Muscle layer of colon (tissue), 2 donors: ENCODE data around the gene ARFGAP2.
A peak's percentile ranks its signal among the peaks of the same experiment; 100 is the strongest.

Experiments
- H3K27ac ChIP-seq: one replicate; pipeline ENCODE4 v1.7.0; 2013; ENCODE audit warnings: low read depth, mild to moderate bottlenecking, low read length, moderate library complexity
- H3K27me3 ChIP-seq, 2 donors: one replicate each; pipeline ENCODE4 v1.7.0; 2013; ENCODE audit warnings: low read length in 2 of 2, mild to moderate bottlenecking in 2 of 2; ENCODE audit not compliant: insufficient read depth in 2 of 2, control insufficient read depth in 1 of 2
- H3K36me3 ChIP-seq: one replicate; pipeline ENCODE4 v1.7.0; 2013; ENCODE audit warnings: mild to moderate bottlenecking, low read length; ENCODE audit not compliant: insufficient read depth
- H3K4me1 ChIP-seq: one replicate; pipeline ENCODE4 v1.7.0; 2013; ENCODE audit warnings: mild to moderate bottlenecking, low read length; ENCODE audit not compliant: insufficient read depth
- H3K4me3 ChIP-seq, 2 donors: one replicate each; pipeline ENCODE4 v1.7.0; 2013; ENCODE audit warnings: low read length in 2 of 2, low read depth in 1 of 2, mild to moderate bottlenecking in 1 of 2, moderate library complexity in 1 of 2
- H3K9ac ChIP-seq: one replicate; pipeline ENCODE4 v1.7.0; 2013; ENCODE audit warnings: low read length
- H3K9me3 ChIP-seq: one replicate; pipeline ENCODE4 v1.7.0; 2013; ENCODE audit warnings: mild to moderate bottlenecking, low read length
- donor health status: abdominal sarcoma.
- donor health status: Adenocarcinoma of cecum.

The ARFGAP2 gene

GRCh38 chr11:47154616-47155570, 21.8 kb downstream of the ARFGAP2 start:
- Histone ChIP-seq H3K27me3 (no peaks in the 10 kb centered on the region), H3K9me3 (no peaks in the 10 kb centered on the region), H3K27ac (no peak overlapping the region), H3K36me3 (peaks cover 11% of the 10 kb centered on the region), H3K4me3 (no peak overlapping the region), H3K4me1 (peaks cover 12% of the 10 kb centered on the region), H3K9ac (no peak overlapping the region)

GRCh38 chr11:47152953-47153950, 23.4 kb downstream of the ARFGAP2 start:
- no peak overlapping the region for H3K27ac ChIP-seq
- peaks cover 11% of the 10 kb centered on the region for H3K36me3 ChIP-seq
- H3K9ac ChIP-seq = no peak overlapping the region
- no peak overlapping the region for H3K4me3 ChIP-seq
- H3K27me3 ChIP-seq = no peaks in the 10 kb centered on the region
- H3K4me1 ChIP-seq = peaks cover 29% of the 10 kb centered on the region
- H3K9me3 ChIP-seq = no peaks in the 10 kb centered on the region

GRCh38 chr11:47152126-47152952, 24.3 kb downstream of the ARFGAP2 start:
- Histone ChIP-seq H3K36me3 (peaks cover 11% of the 10 kb centered on the region), H3K4me1 (peaks cover 29% of the 10 kb centered on the region), H3K4me3 (no peak overlapping the region), H3K9me3 (no peaks in the 10 kb centered on the region), H3K9ac (no peak overlapping the region), H3K27ac (no peak overlapping the region), H3K27me3 (no peaks in the 10 kb centered on the region)

- H3K27ac ChIP-seq = no peak overlapping the region
- no peaks in the 10 kb centered on the region for H3K9me3 ChIP-seq
- H3K27me3 ChIP-seq = no peaks in the 10 kb centered on the region
- H3K9ac ChIP-seq = no peak overlapping the region
- H3K4me1 ChIP-seq = peaks cover 29% of the 10 kb centered on the region
- no peaks in the 10 kb centered on the region for H3K36me3 ChIP-seq
- H3K4me3 ChIP-seq = no peak overlapping the region
Measured at GRCh38 chr11:47149782-47150181, 26.9 kb downstream of the ARFGAP2 start.

- Histone ChIP-seq H3K4me1 (peaks cover 29% of the 10 kb centered on the region), H3K27me3 (no peaks in the 10 kb centered on the region), H3K4me3 (peak overlapping the region in 1 of 2 donors; percentile 16), H3K9ac (no peak overlapping the region), H3K36me3 (no peaks in the 10 kb centered on the region), H3K9me3 (no peaks in the 10 kb centered on the region), H3K27ac (no peak overlapping the region)
Measured at GRCh38 chr11:47148903-47149531, 27.7 kb downstream of the ARFGAP2 start.

GRCh38 chr11:47148270-47148669, 28.4 kb downstream of the ARFGAP2 start:
- Histone ChIP-seq H3K4me3 (no peak overlapping the region), H3K4me1 (peaks cover 32% of the 10 kb centered on the region), H3K9me3 (no peaks in the 10 kb centered on the region), H3K27ac (no peak overlapping the region), H3K36me3 (no peaks in the 10 kb centered on the region), H3K27me3 (no peaks in the 10 kb centered on the region), H3K9ac (no peak overlapping the region)

GRCh38 chr11:47147681-47148080, 29.0 kb downstream of the ARFGAP2 start:
- H3K27ac ChIP-seq = no peak overlapping the region
- no peaks in the 10 kb centered on the region for H3K9me3 ChIP-seq
- H3K4me1 ChIP-seq = peaks cover 31% of the 10 kb centered on the region
- no peaks in the 10 kb centered on the region for H3K27me3 ChIP-seq
- H3K4me3 ChIP-seq = no peak overlapping the region
- H3K9ac ChIP-seq = no peak overlapping the region
- H3K36me3 ChIP-seq = no peaks in the 10 kb centered on the region

GRCh38 chr11:47147250-47147649, 29.4 kb downstream of the ARFGAP2 start:
- Histone ChIP-seq H3K4me3 (no peak overlapping the region), H3K36me3 (no peaks in the 10 kb centered on the region), H3K9ac (no peak overlapping the region), H3K27ac (no peak overlapping the region), H3K27me3 (no peaks in the 10 kb centered on the region), H3K9me3 (no peaks in the 10 kb centered on the region), H3K4me1 (peaks cover 29% of the 10 kb centered on the region)

- no peaks in the 10 kb centered on the region for H3K36me3 ChIP-seq
- peaks cover 24% of the 10 kb centered on the region for H3K4me1 ChIP-seq
- H3K27me3 ChIP-seq = no peaks in the 10 kb centered on the region
- H3K9me3 ChIP-seq = no peaks in the 10 kb centered on the region
- no peak overlapping the region for H3K9ac ChIP-seq
- no peak overlapping the region for H3K27ac ChIP-seq
- H3K4me3 ChIP-seq = no peak overlapping the region
Measured at GRCh38 chr11:47144541-47144940, 32.1 kb downstream of the ARFGAP2 start.

- Histone ChIP-seq H3K9ac (no peak overlapping the region), H3K27ac (no peak overlapping the region), H3K9me3 (no peaks in the 10 kb centered on the region), H3K36me3 (no peaks in the 10 kb centered on the region), H3K4me3 (no peak overlapping the region), H3K27me3 (no peaks in the 10 kb centered on the region), H3K4me1 (peaks cover 11% of the 10 kb centered on the region)
Measured at GRCh38 chr11:47143322-47143721, 33.4 kb downstream of the ARFGAP2 start.
